ENCODE data around the gene CDH15. TPM values are rescaled to one million over a fixed set of nuclear protein-coding genes. Genes with fewer than 3 reads are reported as not detected.

CDH15 gene
- total RNA-seq, 1 donor from 2014 or later = 0.35 TPM

GRCh38 chr16:89198417-89199240 is 27.1 kb downstream of the CDH15 start:
- DNase-seq (ENCODE audit: extremely low spot score, unreplicated experiment) = no peak
- Mint-ChIP-seq H3K27me3 (ENCODE audit: unreplicated experiment) (peaks cover 27% of the 10 kb centered on the region), H3K4me1 (ENCODE audit: unreplicated experiment) (peaks cover 6% of the 10 kb centered on the region), H3K4me3 (ENCODE audit: unreplicated experiment) (no peak overlapping the region), H3K27ac (ENCODE audit: unreplicated experiment) (no peak overlapping the region), H3K9me3 (ENCODE audit: unreplicated experiment) (no peaks in the 10 kb centered on the region), H3K36me3 (ENCODE audit: unreplicated experiment) (no peaks in the 10 kb centered on the region)
- no peak for TF ChIP-seq CTCF (IDR thresholded peaks at IDR 0.05)

- no peak overlapping the region for H3K4me3 Mint-ChIP-seq (ENCODE audit: unreplicated experiment)
Measured at GRCh38 chr16:89199241-89200123, 27.9 kb downstream of the CDH15 start.

GRCh38 chr16:89200124-89200849 is 28.7 kb downstream of the CDH15 start, which contains the start of gene SLC22A31:
Gene SLC22A31 (minus strand): TSS chr16:89200537. CDS start chr16:89200501, 36 bp downstream.
- Mint-ChIP-seq H3K27me3 (ENCODE audit: unreplicated experiment) (peaks cover 41% of the 10 kb centered on the region), H3K4me3 (ENCODE audit: unreplicated experiment) (peak within 1 kb of the TSS; percentile 47), H3K27ac (ENCODE audit: unreplicated experiment) (no peak within 1 kb of the TSS), H3K4me1 (ENCODE audit: unreplicated experiment) (peaks cover 6% of the 10 kb centered on the region), H3K9me3 (ENCODE audit: unreplicated experiment) (no peaks in the 10 kb centered on the region), H3K36me3 (ENCODE audit: unreplicated experiment) (no peaks in the 10 kb centered on the region)
- TF ChIP-seq CTCF (IDR thresholded peaks at IDR 0.05) = no peak
- no peak for DNase-seq (ENCODE audit: extremely low spot score, unreplicated experiment)

More at GRCh38 chr16:89199241-89200123, 27.9 kb downstream of the CDH15 start:
- Mint-ChIP-seq H3K27me3 (ENCODE audit: unreplicated experiment) (peaks cover 35% of the 10 kb centered on the region), H3K9me3 (ENCODE audit: unreplicated experiment) (no peaks in the 10 kb centered on the region), H3K36me3 (ENCODE audit: unreplicated experiment) (no peaks in the 10 kb centered on the region), H3K4me1 (ENCODE audit: unreplicated experiment) (peaks cover 6% of the 10 kb centered on the region), H3K27ac (ENCODE audit: unreplicated experiment) (no peak overlapping the region)
- DNase-seq (ENCODE audit: extremely low spot score, unreplicated experiment) = no peak
- no peak for TF ChIP-seq CTCF (IDR thresholded peaks at IDR 0.05)

DNA sequence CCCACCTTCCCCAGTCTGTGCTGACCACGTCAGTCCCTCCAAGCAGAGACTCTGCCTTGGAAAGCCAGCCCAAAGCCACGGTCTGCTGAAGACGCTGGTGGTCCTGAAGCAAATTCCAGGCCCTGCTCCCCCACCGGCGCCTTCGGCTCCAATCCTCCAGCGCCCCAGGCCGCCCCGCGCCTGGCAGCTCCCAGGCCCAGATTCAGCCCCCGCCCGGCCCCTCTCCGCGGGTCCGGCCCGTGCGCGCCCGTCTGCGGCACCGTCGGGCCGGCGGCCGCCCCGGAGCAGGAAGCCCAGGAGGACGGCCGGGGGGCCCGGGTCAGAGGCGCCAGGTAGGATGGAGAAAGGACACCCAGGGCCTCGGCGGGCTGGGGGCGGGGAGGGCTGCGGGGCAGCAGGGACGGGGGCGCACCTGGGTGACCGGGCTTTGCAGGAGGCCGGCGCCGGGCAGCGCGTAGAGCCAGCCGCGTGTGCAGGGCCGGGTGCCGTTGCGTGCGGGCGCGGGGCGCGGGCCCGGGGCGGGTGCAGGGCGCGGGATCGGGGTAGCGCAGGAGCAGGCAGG is 29.4 kb downstream of the CDH15 start:
- no peak for TF ChIP-seq CTCF (IDR thresholded peaks at IDR 0.05)
- peaks cover 41% of the 10 kb centered on the region for H3K27me3 Mint-ChIP-seq (ENCODE audit: unreplicated experiment)
- DNase-seq (ENCODE audit: extremely low spot score, unreplicated experiment) = no peak

More for the DNA sequence above, 29.4 kb downstream of the CDH15 start:
- Mint-ChIP-seq H3K4me1 (ENCODE audit: unreplicated experiment) (peaks cover 6% of the 10 kb centered on the region), H3K9me3 (ENCODE audit: unreplicated experiment) (no peaks in the 10 kb centered on the region), H3K4me3 (ENCODE audit: unreplicated experiment) (peak overlapping the region; percentile 47), H3K27ac (ENCODE audit: unreplicated experiment) (no peak overlapping the region), H3K36me3 (ENCODE audit: unreplicated experiment) (no peaks in the 10 kb centered on the region)

All from osteocyte (in vitro differentiated cells).